Measurements from ENCODE around the gene FIGLA.
A peak's percentile ranks its signal among the peaks of the same experiment; 100 is the strongest.

The FIGLA gene

DNA sequence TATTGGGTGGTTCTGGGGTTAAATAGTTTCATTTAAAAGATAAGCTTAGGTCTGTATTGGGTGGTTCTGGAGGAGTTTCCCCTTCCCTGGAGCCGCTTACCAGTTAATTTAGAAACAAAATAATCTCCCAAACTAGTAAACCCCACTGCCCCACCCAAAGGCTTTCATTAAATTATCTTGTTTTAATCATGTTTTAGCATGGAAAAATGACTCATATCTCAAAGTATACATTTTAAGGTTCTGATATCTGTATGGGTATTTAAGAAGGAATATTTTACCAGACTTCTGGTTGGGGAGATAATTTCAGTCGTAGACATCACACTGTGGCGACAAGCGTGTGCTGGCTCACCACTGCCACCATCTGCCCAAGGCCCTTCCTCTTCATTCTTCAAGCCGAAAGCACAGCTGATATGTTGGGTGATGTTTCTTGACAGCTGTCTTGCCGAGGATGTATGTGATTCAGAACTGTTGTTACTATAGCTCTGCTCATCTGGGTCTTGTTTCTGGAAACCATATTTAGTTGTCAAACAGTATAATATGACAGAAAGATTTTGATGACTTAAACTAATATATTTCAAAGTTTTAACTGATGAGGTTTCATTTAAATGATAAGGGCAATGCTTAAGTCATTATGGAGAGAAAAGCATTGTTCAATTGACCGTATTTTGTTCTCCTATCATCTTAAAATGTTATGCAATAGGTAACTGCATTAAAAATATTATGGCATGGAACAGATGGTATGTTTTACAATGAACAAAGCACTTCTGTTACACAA, 5.1 kb downstream of the FIGLA start:
- TF ChIP-seq, protein P1, sequence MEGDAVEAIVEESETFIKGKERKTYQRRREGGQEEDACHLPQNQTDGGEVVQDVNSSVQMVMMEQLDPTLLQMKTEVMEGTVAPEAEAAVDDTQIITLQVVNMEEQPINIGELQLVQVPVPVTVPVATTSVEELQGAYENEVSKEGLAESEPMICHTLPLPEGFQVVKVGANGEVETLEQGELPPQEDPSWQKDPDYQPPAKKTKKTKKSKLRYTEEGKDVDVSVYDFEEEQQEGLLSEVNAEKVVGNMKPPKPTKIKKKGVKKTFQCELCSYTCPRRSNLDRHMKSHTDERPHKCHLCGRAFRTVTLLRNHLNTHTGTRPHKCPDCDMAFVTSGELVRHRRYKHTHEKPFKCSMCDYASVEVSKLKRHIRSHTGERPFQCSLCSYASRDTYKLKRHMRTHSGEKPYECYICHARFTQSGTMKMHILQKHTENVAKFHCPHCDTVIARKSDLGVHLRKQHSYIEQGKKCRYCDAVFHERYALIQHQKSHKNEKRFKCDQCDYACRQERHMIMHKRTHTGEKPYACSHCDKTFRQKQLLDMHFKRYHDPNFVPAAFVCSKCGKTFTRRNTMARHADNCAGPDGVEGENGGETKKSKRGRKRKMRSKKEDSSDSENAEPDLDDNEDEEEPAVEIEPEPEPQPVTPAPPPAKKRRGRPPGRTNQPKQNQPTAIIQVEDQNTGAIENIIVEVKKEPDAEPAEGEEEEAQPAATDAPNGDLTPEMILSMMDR (IDR thresholded peaks at IDR 0.05; ENCODE audit: borderline replicate concordance, insufficient read depth, low read depth, low read length) = peak; percentile 61; the same call in 1 of the 2 replicates
- H3K4me3 ChIP-seq (ENCODE audit: low read depth, low read length) = no peak overlapping the region

DNA sequence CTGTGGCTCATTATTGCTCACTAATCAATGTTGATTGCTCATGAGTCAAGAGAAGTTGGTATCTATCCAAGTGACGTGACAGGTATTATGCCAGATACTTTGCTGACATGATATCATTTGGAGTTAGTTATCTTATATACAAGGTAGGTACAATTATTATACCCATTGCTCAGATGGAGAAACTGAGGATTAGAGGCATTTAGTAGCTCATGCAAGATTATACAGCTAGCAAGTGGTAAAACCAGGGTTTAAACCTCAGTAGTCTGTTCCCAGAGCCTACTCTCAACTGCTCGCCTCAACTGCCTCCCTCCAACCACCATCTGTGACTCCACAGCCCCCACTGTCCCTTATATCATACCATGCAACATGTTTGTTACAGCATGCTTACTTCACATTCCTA, 6.1 kb downstream of the FIGLA start:
- no peak overlapping the region for H3K4me3 ChIP-seq (ENCODE audit: low read depth, low read length)

DNA sequence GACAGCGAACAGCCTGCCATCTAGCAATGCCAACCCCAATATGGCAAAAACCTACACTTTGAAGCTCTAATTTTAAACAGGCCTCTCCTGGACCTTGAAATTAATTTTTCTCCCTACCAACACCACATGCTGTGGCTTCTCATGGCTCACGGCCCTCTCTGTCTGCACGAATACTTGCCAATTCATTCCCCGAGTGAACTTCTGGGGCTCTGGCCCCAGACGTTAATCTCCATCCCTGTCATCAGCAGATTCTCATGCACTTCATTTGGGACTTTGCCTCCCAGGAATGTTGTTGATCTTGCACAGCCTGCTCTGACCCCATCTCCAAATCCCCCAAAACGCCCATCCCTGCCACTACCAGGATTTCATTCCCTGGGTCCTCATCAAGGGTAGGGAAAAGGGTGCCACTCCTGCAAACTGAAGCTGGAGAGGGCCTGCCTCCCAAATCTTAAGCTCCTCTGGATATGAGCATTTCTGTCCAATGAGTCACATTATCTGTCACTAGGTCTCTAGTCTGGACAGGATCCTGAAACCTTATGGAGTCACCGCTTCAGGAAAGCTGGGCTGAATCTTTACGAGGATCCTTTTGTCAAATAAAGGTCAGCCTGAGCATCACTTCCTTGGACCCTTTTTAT, 10.4 kb downstream of the FIGLA start:
- TF ChIP-seq, protein P1 (IDR thresholded peaks at IDR 0.05; ENCODE audit: borderline replicate concordance, insufficient read depth, low read depth, low read length) = no peak
- H3K4me3 ChIP-seq (ENCODE audit: low read depth, low read length) = no peak overlapping the region

More for the DNA sequence above, 6.1 kb downstream of the FIGLA start:
- TF ChIP-seq, protein P1 (IDR thresholded peaks at IDR 0.05; ENCODE audit: borderline replicate concordance, insufficient read depth, low read depth, low read length) = no peak

DNA sequence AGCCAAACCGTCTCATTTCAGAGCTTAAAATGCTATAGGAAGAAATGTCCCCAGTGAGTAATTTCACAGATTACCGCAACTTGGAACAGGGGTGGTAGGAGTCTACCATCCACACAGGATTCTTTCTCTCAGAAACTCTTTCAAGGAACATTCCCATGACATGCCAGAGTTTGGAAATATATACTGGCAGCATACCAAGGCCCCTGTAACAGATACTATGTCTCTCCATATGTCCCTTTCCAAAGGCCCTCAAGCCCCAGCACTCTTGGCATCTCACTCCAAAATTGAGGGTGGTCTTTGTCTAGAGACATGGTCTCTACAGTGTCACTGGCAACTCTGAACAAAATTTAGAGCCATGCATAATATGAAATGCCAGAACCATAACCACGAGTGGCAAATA, 11.0 kb downstream of the FIGLA start:
- TF ChIP-seq, protein P1 (IDR thresholded peaks at IDR 0.05; ENCODE audit: borderline replicate concordance, insufficient read depth, low read depth, low read length) = no peak
- no peak overlapping the region for H3K4me3 ChIP-seq (ENCODE audit: low read depth, low read length)

DNA sequence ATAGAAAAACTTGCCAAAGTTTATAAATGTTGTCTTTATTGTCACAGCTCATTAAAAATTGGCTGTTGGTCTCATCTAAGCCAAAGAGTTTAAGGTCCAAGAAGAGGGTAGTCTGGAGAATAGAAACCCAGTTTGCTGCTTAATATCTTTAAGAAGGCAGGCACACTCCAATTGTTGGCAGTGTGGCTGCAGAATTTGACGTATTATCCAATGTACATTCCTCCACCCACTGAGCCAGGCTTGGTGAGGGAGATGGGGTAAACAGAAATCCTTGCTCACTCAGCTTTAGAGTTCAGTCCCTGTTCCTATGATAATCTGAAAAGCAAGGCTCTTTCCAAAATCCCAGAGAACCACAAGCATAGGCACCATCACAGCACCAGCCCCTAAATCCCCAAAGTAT, 11.8 kb downstream of the FIGLA start:
- no peak overlapping the region for H3K4me3 ChIP-seq (ENCODE audit: low read depth, low read length)
- TF ChIP-seq, protein P1 (IDR thresholded peaks at IDR 0.05; ENCODE audit: borderline replicate concordance, insufficient read depth, low read depth, low read length) = no peak

DNA sequence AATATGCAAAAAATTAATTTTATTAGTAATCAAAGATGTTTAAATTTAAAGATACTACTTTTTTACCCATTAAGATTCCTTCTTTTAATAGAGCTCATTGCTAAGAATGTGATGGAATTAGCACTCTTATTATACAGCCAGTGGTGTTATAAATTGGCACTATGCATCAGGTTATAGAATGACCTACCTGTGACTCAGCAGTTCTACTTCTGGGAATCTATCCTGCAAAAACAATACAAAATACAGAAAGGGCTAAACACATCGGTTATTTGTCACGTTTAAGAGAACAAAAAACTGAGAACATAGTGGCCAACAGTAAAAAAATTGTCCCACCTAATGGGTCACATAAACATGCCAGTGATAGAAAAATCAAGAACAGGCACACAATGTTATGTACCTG, 13.0 kb downstream of the FIGLA start:
- TF ChIP-seq, protein P1 (IDR thresholded peaks at IDR 0.05; ENCODE audit: borderline replicate concordance, insufficient read depth, low read depth, low read length) = no peak
- H3K4me3 ChIP-seq (ENCODE audit: low read depth, low read length) = no peak overlapping the region

DNA sequence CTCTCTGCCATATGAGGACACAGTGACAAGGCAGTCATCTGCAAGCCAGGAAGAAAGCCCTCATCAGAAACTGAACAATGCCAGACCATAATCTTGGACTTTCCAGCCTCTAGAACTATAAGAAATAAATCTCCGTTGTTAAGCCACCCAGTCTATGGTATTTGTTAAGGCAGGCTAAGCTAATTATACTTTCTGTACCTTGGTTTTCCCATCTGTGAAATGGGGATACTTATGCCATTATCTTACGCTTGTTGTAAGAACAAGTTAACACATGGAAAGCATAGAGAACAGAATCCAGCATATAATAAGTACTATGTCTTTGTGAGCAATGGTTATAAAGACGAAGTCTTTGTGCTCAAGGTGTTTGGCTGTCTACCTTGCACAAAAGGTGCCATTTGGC, 14.2 kb downstream of the FIGLA start:
- no peak overlapping the region for H3K4me3 ChIP-seq (ENCODE audit: low read depth, low read length)
- TF ChIP-seq, protein P1 (IDR thresholded peaks at IDR 0.05; ENCODE audit: borderline replicate concordance, insufficient read depth, low read depth, low read length) = no peak

Measured in GM12875 (cell line).